ENCODE measurements around the gene TRIM69. TPM values are rescaled to one million over a fixed set of nuclear protein-coding genes. Genes with fewer than 3 reads are reported as not detected.
"Not testable (repeated sequence)": the region's sequence is repeated elsewhere in the genome, so short reads cannot be mapped to it uniquely, and the experiment has no call there.

TRIM69 gene
- total RNA-seq, 1 donor from 2014 or later, result 35.4 TPM

DNA sequence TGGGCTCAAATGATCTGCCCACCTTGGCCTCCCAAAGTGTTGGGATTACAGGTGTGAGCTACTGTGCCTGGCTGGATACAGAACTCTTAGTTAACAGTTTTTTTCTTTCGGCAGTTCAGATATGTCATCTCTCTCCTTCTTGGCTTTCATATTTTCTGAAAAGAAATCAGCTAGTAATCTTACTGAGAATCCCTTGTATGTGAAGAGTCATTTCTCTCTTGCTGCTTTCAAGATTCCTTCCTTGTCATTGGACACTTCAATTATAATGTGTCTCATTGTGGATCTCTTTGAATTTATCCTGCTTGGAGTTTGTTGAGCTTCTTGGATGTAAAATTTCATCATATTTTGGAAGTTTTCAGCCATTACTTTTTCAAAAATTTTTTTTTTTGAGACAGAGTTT is 17.0 kb downstream of the TRIM69 start:
- H3K9me3 Mint-ChIP-seq, result peaks cover 22% of the 10 kb centered on the region
- TF ChIP-seq, protein P1, sequence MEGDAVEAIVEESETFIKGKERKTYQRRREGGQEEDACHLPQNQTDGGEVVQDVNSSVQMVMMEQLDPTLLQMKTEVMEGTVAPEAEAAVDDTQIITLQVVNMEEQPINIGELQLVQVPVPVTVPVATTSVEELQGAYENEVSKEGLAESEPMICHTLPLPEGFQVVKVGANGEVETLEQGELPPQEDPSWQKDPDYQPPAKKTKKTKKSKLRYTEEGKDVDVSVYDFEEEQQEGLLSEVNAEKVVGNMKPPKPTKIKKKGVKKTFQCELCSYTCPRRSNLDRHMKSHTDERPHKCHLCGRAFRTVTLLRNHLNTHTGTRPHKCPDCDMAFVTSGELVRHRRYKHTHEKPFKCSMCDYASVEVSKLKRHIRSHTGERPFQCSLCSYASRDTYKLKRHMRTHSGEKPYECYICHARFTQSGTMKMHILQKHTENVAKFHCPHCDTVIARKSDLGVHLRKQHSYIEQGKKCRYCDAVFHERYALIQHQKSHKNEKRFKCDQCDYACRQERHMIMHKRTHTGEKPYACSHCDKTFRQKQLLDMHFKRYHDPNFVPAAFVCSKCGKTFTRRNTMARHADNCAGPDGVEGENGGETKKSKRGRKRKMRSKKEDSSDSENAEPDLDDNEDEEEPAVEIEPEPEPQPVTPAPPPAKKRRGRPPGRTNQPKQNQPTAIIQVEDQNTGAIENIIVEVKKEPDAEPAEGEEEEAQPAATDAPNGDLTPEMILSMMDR (IDR thresholded peaks at IDR 0.05), result no peak
- intact Hi-C loops (cut with micrococcal nuclease), result no loop called here
- no peaks in the 10 kb centered on the region for H3K4me1 Mint-ChIP-seq
- H3K4me3 Mint-ChIP-seq, result no peak overlapping the region
- ChIA-PET POLR2A (no interaction called here), CTCF (no interaction called here)
- no peak for ATAC-seq (ENCODE audit: low read depth)
- no peak for DNase-seq
- peaks cover 2% of the 10 kb centered on the region for H3K27me3 Mint-ChIP-seq
- peaks cover 3% of the 10 kb centered on the region for H3K36me3 Mint-ChIP-seq (ENCODE audit: low read depth)
- no peak overlapping the region for H3K27ac Mint-ChIP-seq

DNA sequence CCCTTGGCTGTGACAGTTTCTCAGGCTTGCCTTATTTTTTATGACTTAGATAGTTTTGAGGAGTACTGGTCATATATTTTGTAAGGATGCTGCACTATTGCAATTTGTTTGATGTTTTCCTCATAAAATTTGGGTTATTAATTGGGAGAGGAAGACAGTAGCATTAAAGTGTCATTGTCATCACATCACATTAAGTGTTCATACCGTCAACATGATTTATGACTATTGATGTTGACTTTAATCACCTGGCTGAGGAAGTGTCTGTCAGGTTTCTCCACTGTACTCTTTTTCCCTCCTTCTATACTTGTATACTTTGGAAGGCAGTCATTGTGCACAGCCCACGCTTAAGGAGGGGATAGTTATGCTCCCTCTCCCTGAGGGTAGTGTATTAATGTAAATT is 26.9 kb downstream of the TRIM69 start:
- H3K9me3 Mint-ChIP-seq, result no peaks in the 10 kb centered on the region
- no peak overlapping the region for H3K27ac Mint-ChIP-seq
- H3K27me3 Mint-ChIP-seq, result no peaks in the 10 kb centered on the region
- DNase-seq, result no peak
- ATAC-seq (ENCODE audit: low read depth), result no peak
- no peaks in the 10 kb centered on the region for H3K36me3 Mint-ChIP-seq (ENCODE audit: low read depth)
- ChIA-PET POLR2A (no interaction called here), CTCF (no interaction called here)
- no peaks in the 10 kb centered on the region for H3K4me1 Mint-ChIP-seq
- no peak overlapping the region for H3K4me3 Mint-ChIP-seq
- intact Hi-C loops (cut with micrococcal nuclease), result no loop called here
- TF ChIP-seq, protein P1 (IDR thresholded peaks at IDR 0.05), result no peak

DNA sequence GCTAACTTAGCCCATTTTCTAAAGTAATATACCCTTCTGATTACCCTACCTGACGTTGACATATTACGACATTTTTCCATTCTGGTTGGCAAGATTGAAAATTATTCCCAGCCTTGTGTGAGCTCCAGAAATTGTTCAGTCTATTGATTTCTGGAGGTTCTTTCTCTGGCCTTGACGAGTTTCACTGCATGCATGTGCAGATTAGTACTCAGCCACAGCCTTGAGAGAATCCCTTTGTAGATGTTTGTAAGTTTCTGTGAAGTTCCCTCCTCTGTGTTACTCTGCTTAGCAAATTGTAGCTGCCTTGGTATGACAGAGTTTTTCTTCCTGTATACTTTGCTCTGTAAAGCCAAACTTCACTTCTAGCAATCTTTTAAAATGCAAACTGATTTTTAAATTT is 27.5 kb downstream of the TRIM69 start:
- intact Hi-C loops (cut with micrococcal nuclease), result no loop called here
- Mint-ChIP-seq H3K36me3 (ENCODE audit: low read depth) (no peaks in the 10 kb centered on the region), H3K9me3 (no peaks in the 10 kb centered on the region), H3K27ac (no peak overlapping the region), H3K27me3 (no peaks in the 10 kb centered on the region), H3K4me3 (no peak overlapping the region), H3K4me1 (no peaks in the 10 kb centered on the region)
- ATAC-seq (ENCODE audit: low read depth) (no peak), DNase-seq (no peak)
- TF ChIP-seq, protein P1 (IDR thresholded peaks at IDR 0.05), result no peak
- ChIA-PET CTCF (no interaction called here), POLR2A (no interaction called here)

DNA sequence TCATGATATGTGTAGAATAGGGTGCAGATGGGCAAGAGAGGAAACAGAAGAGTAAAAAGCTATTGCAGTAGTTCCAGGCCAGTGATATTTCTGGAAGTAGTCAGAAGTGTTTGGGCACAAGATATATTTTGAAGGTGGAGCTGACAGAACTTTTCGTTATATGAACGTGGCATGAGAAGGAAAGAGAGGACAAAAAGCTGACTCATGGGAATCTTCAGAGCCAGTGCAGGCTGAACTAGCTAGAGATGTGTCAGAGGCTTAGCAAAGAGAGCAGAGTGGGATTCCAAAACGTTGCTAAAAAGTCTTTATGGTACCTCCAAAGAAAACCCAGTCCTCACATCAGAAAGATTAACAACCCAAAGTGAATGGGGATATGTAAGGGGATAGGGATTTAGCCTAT is 28.7 kb downstream of the TRIM69 start:
- H3K9me3 Mint-ChIP-seq, result peaks cover 2% of the 10 kb centered on the region
- ATAC-seq (ENCODE audit: low read depth) (no peak), DNase-seq (no peak)
- no peaks in the 10 kb centered on the region for H3K4me1 Mint-ChIP-seq
- ChIA-PET POLR2A (no interaction called here), CTCF (no interaction called here)
- H3K27me3 Mint-ChIP-seq, result no peaks in the 10 kb centered on the region
- TF ChIP-seq, protein P1 (IDR thresholded peaks at IDR 0.05), result no peak
- intact Hi-C loops (cut with micrococcal nuclease), result no loop called here
- no peak overlapping the region for H3K4me3 Mint-ChIP-seq
- no peaks in the 10 kb centered on the region for H3K36me3 Mint-ChIP-seq (ENCODE audit: low read depth)
- no peak overlapping the region for H3K27ac Mint-ChIP-seq

- H3K4me3 Mint-ChIP-seq, result no peak overlapping the region
- H3K9me3 Mint-ChIP-seq, result peaks cover 19% of the 10 kb centered on the region
- intact Hi-C loops (cut with micrococcal nuclease), result no loop called here
- DNase-seq, result no peak
- TF ChIP-seq, protein P1 (IDR thresholded peaks at IDR 0.05), result no peak
- no peaks in the 10 kb centered on the region for H3K27me3 Mint-ChIP-seq
- POLR2A ChIA-PET, result interaction anchor here (0.6 kb wide), 2 partner anchors 41 to 126 kb away, joined by 3 to 4 read pairs; no protein-coding TSS in a partner anchor
- H3K36me3 Mint-ChIP-seq (ENCODE audit: low read depth), result peaks cover 2% of the 10 kb centered on the region
- H3K27ac Mint-ChIP-seq, result no peak overlapping the region
- H3K4me1 Mint-ChIP-seq, result peaks cover 3% of the 10 kb centered on the region
- CTCF ChIA-PET, result no interaction called here
- ATAC-seq (ENCODE audit: low read depth), result no peak
Measured at GRCh38 chr15:44769521-44769920, 33.2 kb downstream of the TRIM69 start.

GRCh38 chr15:44770715-44771114 is 34.4 kb downstream of the TRIM69 start:
- ATAC-seq (ENCODE audit: low read depth); H3K4me1 Mint-ChIP-seq; CTCF ChIA-PET; intact Hi-C loops (cut with micrococcal nuclease); H3K36me3 Mint-ChIP-seq (ENCODE audit: low read depth); DNase-seq; H3K27ac Mint-ChIP-seq; POLR2A ChIA-PET; H3K27me3 Mint-ChIP-seq; H3K4me3 Mint-ChIP-seq: not testable (repeated sequence)
- H3K9me3 Mint-ChIP-seq, result peaks cover 19% of the 10 kb centered on the region

Data from activated B cell treated with CpG ODN at 0.5 μM for 24 hours (primary cell).